ENCODE data around the gene ERGIC1. TPM values are rescaled to one million over a fixed set of nuclear protein-coding genes. Genes with fewer than 3 reads are reported as not detected.
A peak's percentile ranks its signal among the peaks of the same experiment; 100 is the strongest.

ERGIC1 gene
- total RNA-seq, 4 donors from 2014 or later: 54.4 to 108 (median 88.0) TPM

DNA sequence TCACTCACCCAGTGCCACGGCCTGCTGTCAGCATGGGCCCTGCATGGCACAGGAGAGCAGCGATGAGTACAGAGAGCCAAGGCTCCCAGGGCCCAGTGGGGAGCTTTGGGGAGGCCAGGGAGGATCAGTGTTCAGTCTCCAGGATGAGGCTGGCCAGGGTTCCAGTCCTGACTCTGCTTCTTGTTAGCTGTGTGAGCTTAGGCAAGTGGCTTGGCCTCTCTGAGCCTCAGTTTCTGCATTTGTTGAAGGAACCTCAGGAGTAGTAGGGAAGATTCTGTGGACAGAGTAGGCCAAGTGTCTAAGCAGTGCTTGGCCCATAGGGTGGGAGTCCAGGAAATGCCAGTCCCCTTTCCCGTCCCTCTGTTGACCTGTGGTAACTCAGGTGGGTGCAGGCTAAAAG lies 39.5 kb downstream of the ERGIC1 start:
- no peak for TF ChIP-seq POLR2A (IDR thresholded peaks at IDR 0.05)
- TF ChIP-seq, protein P1, sequence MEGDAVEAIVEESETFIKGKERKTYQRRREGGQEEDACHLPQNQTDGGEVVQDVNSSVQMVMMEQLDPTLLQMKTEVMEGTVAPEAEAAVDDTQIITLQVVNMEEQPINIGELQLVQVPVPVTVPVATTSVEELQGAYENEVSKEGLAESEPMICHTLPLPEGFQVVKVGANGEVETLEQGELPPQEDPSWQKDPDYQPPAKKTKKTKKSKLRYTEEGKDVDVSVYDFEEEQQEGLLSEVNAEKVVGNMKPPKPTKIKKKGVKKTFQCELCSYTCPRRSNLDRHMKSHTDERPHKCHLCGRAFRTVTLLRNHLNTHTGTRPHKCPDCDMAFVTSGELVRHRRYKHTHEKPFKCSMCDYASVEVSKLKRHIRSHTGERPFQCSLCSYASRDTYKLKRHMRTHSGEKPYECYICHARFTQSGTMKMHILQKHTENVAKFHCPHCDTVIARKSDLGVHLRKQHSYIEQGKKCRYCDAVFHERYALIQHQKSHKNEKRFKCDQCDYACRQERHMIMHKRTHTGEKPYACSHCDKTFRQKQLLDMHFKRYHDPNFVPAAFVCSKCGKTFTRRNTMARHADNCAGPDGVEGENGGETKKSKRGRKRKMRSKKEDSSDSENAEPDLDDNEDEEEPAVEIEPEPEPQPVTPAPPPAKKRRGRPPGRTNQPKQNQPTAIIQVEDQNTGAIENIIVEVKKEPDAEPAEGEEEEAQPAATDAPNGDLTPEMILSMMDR (IDR thresholded peaks at IDR 0.05 in 4 of 5, conservative IDR thresholded peaks at IDR 0.05 in 1 of 5): no peak
- Histone ChIP-seq H3K4me1 (peaks cover 70 to 76% of the 10 kb centered on the region in 2 donors), H3K4me3 (peak overlapping the region in 2 of 4 donors; percentile 5 to 14), H3K27ac (peak overlapping the region; percentile 85 to 98 (median 94)), H3K9me3 (no peaks in the 10 kb centered on the region), H3K27me3 (no peaks in the 10 kb centered on the region), H3K36me3 (no peaks in the 10 kb centered on the region)
- intact Hi-C loops (cut with DNase I; ENCODE audit: low total_unique reads) (no loop called here), in situ Hi-C loops (cut with MboI; ENCODE audit: low sequenced_read_pairs in 4 of 4) (loop anchor here in 1 of 4 donors (10.0 kb wide), 1 partner anchor 99 kb away; the partner anchor contains the start of gene DUSP1)
- ATAC-seq: no peak
- no peak for DNase-seq

DNA sequence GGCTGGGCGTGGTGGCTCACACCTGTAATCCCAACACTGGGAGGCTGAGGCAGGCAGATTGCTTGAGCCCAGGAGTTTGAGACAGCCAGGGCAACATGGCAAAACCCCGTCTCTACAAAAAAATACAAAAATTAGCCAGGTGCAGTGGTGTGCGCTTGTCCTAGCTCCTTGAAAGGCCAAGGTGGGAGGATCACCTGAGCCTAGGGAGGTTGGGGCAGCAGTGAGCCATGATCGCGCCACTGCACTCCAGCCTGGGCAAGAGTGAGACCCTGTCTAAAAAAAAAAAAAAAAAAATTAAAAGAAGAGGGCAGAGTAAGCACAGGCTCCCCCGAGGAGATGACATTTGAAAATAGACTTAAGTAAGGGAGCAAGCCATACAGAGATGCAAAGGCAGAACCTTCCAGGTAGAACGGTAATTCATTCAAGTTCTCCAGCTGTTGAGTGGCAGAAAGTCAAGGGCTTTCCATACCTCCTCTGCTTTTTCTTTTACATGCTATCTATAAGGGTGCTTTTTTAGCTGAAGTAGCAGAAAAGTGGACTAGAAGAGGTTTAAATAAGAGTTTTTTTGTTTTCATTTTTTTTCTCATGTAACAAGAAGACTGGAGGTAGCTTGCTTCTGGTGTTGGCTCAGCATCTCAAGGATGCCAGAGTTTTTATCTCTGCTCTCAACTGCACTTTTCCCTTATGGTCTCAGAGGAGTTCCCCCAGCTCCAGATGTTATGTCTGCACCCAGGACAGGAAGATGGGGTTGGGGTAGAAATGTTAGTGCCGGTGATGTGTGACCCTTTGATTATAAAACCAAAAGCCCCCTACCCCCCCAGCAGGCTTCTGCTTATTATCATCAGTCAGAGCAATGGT lies 40.8 kb downstream of the ERGIC1 start:
- no peak overlapping the region for H3K4me3 ChIP-seq
- DNase-seq (no peak), ATAC-seq (no peak)
- H3K4me1 ChIP-seq: peaks cover 70 to 77% of the 10 kb centered on the region in 2 donors
- H3K27me3 ChIP-seq: no peaks in the 10 kb centered on the region
- H3K27ac ChIP-seq: peak overlapping the region; percentile 85 to 98 (median 94)
- no peaks in the 10 kb centered on the region for H3K36me3 ChIP-seq
- in situ Hi-C loops (cut with MboI; ENCODE audit: low sequenced_read_pairs in 4 of 4): loop anchor here in 1 of 4 donors (10.0 kb wide), 1 partner anchor 100 kb away; the partner anchor contains the start of gene DUSP1
- no peaks in the 10 kb centered on the region for H3K9me3 ChIP-seq
- intact Hi-C loops (cut with DNase I; ENCODE audit: low total_unique reads): no loop called here
- no peak for TF ChIP-seq POLR2A (IDR thresholded peaks at IDR 0.05)
- TF ChIP-seq, protein P1 (IDR thresholded peaks at IDR 0.05 in 4 of 5, conservative IDR thresholded peaks at IDR 0.05 in 1 of 5): no peak

DNA sequence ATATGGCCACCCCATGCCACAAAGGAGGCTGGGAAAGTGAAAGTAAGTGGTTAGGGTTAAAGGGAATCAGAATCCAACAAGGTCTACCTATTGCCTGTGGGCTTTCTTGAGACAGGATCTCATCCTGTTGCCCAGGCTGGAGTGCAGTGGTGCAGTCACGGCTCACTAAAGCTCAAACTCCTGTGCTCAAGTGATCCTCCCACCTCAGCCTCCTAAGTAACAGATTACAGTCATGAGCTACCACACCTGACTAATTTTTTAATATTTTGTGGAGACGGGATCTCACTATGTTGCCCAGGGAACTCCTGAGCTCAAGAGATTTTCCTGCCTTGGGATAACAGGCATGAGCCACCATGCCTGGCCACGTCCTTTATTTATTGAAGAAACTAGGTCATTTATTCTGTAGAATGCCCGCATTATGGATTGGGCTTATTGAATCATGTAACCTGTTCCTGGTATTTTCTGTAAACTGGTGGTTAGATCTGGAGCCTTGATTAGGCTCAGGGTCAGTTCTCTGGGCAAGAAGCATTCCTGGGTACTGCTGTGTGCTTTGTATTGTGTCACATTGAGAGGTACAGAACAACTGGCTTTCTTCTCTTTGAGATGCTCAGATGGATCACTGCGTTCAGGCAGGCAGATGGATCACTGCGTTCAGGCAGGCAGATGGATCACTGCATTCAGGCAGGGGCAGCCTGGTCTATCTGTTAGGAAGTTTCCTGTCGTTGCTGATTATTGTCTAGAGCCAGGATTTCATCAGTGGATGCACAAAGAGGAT lies 41.6 kb downstream of the ERGIC1 start:
- in situ Hi-C loops (cut with MboI; ENCODE audit: low sequenced_read_pairs in 4 of 4): loop anchor here in 1 of 4 donors (10.0 kb wide), 1 partner anchor 101 kb away; the partner anchor contains the start of gene DUSP1
- ATAC-seq: no peak
- H3K4me1 ChIP-seq: peaks cover 62 to 69% of the 10 kb centered on the region in 2 donors

DNA sequence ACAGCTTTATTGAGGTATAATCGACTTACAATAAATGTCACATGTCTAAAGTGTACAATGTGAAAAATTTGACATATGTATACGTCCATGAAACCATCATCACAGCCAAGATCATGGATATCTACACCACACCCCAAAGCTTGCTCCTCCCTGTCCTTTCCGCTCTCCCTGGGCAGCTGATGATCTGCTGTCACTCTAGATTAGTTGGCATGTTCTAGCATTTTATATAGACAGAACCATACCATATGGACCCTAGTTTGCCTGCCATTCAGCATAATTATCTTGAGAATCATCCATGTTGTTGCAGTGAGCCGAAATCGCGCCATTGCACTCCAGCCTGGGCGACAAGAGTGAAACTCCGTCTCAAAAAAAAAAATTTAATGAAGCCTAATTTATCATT lies 42.5 kb downstream of the ERGIC1 start:
- Histone ChIP-seq H3K4me1 (peaks cover 53 to 60% of the 10 kb centered on the region in 2 donors), H3K4me3 (no peak overlapping the region), H3K27ac (peak overlapping the region; percentile 85 to 98 (median 94)), H3K27me3 (no peaks in the 10 kb centered on the region), H3K9me3 (no peaks in the 10 kb centered on the region), H3K36me3 (no peaks in the 10 kb centered on the region)
- in situ Hi-C loops (cut with MboI; ENCODE audit: low sequenced_read_pairs in 4 of 4) (loop anchor here in 1 of 4 donors (10.0 kb wide), 1 partner anchor 102 kb away; the partner anchor contains the start of gene DUSP1), intact Hi-C loops (cut with DNase I; ENCODE audit: low total_unique reads) (no loop called here)
- TF ChIP-seq, protein P1 (IDR thresholded peaks at IDR 0.05 in 4 of 5, conservative IDR thresholded peaks at IDR 0.05 in 1 of 5): no peak
- no peak for TF ChIP-seq POLR2A (IDR thresholded peaks at IDR 0.05)
- DNase-seq: no peak
- ATAC-seq: no peak

More for the DNA sequence above, 41.6 kb downstream of the ERGIC1 start:
- intact Hi-C loops (cut with DNase I; ENCODE audit: low total_unique reads): no loop called here
- no peak for DNase-seq
- no peaks in the 10 kb centered on the region for H3K9me3 ChIP-seq
- no peaks in the 10 kb centered on the region for H3K36me3 ChIP-seq
- TF ChIP-seq POLR2A (IDR thresholded peaks at IDR 0.05): no peak
- TF ChIP-seq, protein P1 (IDR thresholded peaks at IDR 0.05 in 4 of 5, conservative IDR thresholded peaks at IDR 0.05 in 1 of 5): no peak
- H3K27me3 ChIP-seq: no peaks in the 10 kb centered on the region
- H3K4me3 ChIP-seq: no peak overlapping the region
- H3K27ac ChIP-seq: peak overlapping the region; percentile 85 to 98 (median 94)
